Neural cell (in vitro differentiated cells): Measurements from ENCODE around the gene CTTNBP2NL. TPM values are rescaled to one million over a fixed set of nuclear protein-coding genes. Genes with fewer than 3 reads are reported as not detected.

ENCODE experiments used
- H2AFZ ChIP-seq: fragments of 200-600, 300-800 bp; sonication (generic), shearing (Covaris generic); 2 replicates; pipeline ENCODE4 v1.6.0; 2014; ENCODE audit warnings: low read depth, mild to moderate bottlenecking, antibody characterized with exemption, low read length, moderate library complexity
- H3F3A ChIP-seq: fragments of 200-600 bp; shearing (Covaris generic); 2 replicates; pipeline ENCODE4 v1.6.1; 2016; ENCODE audit warnings: mild to moderate bottlenecking, moderate library complexity, mixed read lengths, antibody characterized with exemption, low read length; ENCODE audit not compliant: insufficient read depth, poor library complexity, severe bottlenecking
- H3K27ac ChIP-seq: fragments of 200-600, 300-800 bp; sonication (generic), shearing (Covaris generic); 2 replicates; pipeline ENCODE4 v1.5.1; 2014; ENCODE audit warnings: mild to moderate bottlenecking, low read length, moderate library complexity
- H3K27me3 ChIP-seq: fragments of 300-800, 200-600 bp; sonication (generic), shearing (Covaris generic); 2 replicates; pipeline ENCODE4 v1.6.0; 2014; ENCODE audit warnings: mild to moderate bottlenecking, low read depth, low read length, moderate library complexity; ENCODE audit not compliant: insufficient read depth
- H3K36me3 ChIP-seq: fragments of 300-800, 200-600 bp; sonication (generic), shearing (Covaris generic); 2 replicates; pipeline ENCODE4 v1.5.1; 2014; ENCODE audit warnings: mild to moderate bottlenecking, antibody characterized with exemption, low read length, moderate library complexity; ENCODE audit not compliant: insufficient read depth
- H3K4me2 ChIP-seq: fragments of 300-800, 200-600 bp; sonication (generic), shearing (Covaris generic); 2 replicates; pipeline ENCODE4 v1.6.0; 2014; ENCODE audit warnings: mild to moderate bottlenecking, low read length
- H3K4me3 ChIP-seq: fragments of 300-800, 200-600 bp; sonication (generic), shearing (Covaris generic); 2 replicates; pipeline ENCODE4 v1.5.1; 2014; ENCODE audit warnings: mild to moderate bottlenecking, low read length, moderate library complexity
- H3K79me2 ChIP-seq: fragments of 200-600 bp; shearing (Covaris generic); replicated peaks from 2 replicates; pipeline ENCODE4 v1.6.0; 2014; ENCODE audit warnings: mild to moderate bottlenecking, low read length, moderate library complexity; ENCODE audit not compliant: insufficient read depth
- H3K9ac ChIP-seq: fragments of 300-800, 200-600 bp; sonication (generic), shearing (Covaris generic); 2 replicates; pipeline ENCODE4 v1.6.1; 2016; ENCODE audit warnings: mild to moderate bottlenecking, low read length, mixed read lengths
- H3K9me2 ChIP-seq: fragments of 200-600 bp; shearing (Covaris generic); 2 replicates; pipeline ENCODE4 v1.6.1; 2016; ENCODE audit warnings: mild to moderate bottlenecking, low read length, mixed read lengths; ENCODE audit not compliant: insufficient read depth
- H3K9me3 ChIP-seq: fragments of 200-600, 300-800 bp; sonication (generic), shearing (Covaris generic); 2 replicates; pipeline ENCODE4 v1.6.1; 2016; ENCODE audit warnings: mild to moderate bottlenecking, mixed run types, low read length, moderate library complexity, mixed read lengths
- H4K20me1 ChIP-seq: fragments of 200-600 bp; shearing (Covaris generic); 2 replicates; pipeline ENCODE4 v1.6.1; 2016; ENCODE audit warnings: mild to moderate bottlenecking, mixed run types; ENCODE audit not compliant: insufficient read depth
- CTCF ChIP-seq: fragments of 450-650 bp; IDR thresholded peaks from 2 replicates; pipeline ENCODE4 v1.5.1; 2014; ENCODE audit warnings: antibody characterized with exemption, mild to moderate bottlenecking, moderate library complexity; ENCODE audit not compliant: poor library complexity, severe bottlenecking
- EP300 ChIP-seq: fragments of 450-650 bp; conservative IDR thresholded peaks from 2 replicates; pipeline ENCODE4 v1.6.1; 2014; ENCODE audit warnings: antibody characterized with exemption, mild to moderate bottlenecking, moderate library complexity; ENCODE audit not compliant: poor library complexity, severe bottlenecking
- EZH2 ChIP-seq: fragments of 200-600, 300-800 bp; shearing (Covaris generic), sonication (generic); IDR thresholded peaks from 2 replicates; pipeline ENCODE4 v1.6.1; 2014; ENCODE audit warnings: antibody characterized with exemption, low read length, borderline replicate concordance, mild to moderate bottlenecking; ENCODE audit not compliant: insufficient read depth, poor library complexity, severe bottlenecking
- MXI1 ChIP-seq: fragments of 450-650 bp; conservative IDR thresholded peaks from 2 replicates; pipeline ENCODE4 v1.6.1; 2014; ENCODE audit warnings: antibody characterized with exemption, mild to moderate bottlenecking; ENCODE audit not compliant: poor library complexity, severe bottlenecking
- POLR2AphosphoS5 ChIP-seq: IDR thresholded peaks from 2 replicates; pipeline ENCODE4 v1.6.1; 2012
- RAD21 ChIP-seq: fragments of 450-650 bp; conservative IDR thresholded peaks from 2 replicates; pipeline ENCODE4 v1.6.1; 2014; ENCODE audit warnings: antibody characterized with exemption, mild to moderate bottlenecking, moderate library complexity
- REST ChIP-seq: IDR thresholded peaks from 2 replicates; pipeline ENCODE4 v1.6.1; 2012; ENCODE audit warnings: borderline replicate concordance
- SMC3 ChIP-seq: fragments of 450-650 bp; conservative IDR thresholded peaks from 2 replicates; pipeline ENCODE4 v1.6.1; 2014; ENCODE audit warnings: antibody characterized with exemption, mild to moderate bottlenecking, moderate library complexity; ENCODE audit not compliant: poor library complexity
- TAF1 ChIP-seq: IDR thresholded peaks from 2 replicates; pipeline ENCODE4 v1.6.1; 2012; ENCODE audit warnings: low read depth
- polyA plus RNA-seq: library from polyadenylated mRNA; depleted of rRNA; stranded (reverse); fragments of >200 nt; gene quantifications from 2 replicates; pipeline ENCODE4 v1.2.3, GENCODE V29; 2014

Gene CTTNBP2NL
- polyA plus RNA-seq, 1 donor from 2014 or later = 11.8 TPM

- TF ChIP-seq EZH2 = no peak
- Histone ChIP-seq H3F3A (no peaks in the 10 kb centered on the region), H3K4me2 (no peak overlapping the region), H4K20me1 (no peaks in the 10 kb centered on the region), H3K79me2 (no peaks in the 10 kb centered on the region), H3K4me3 (no peak overlapping the region), H2AFZ (no peak overlapping the region), H3K36me3 (no peaks in the 10 kb centered on the region), H3K9me3 (no peaks in the 10 kb centered on the region), H3K27me3 (peaks cover 76% of the 10 kb centered on the region), H3K27ac (no peak overlapping the region), H3K9ac (no peak overlapping the region), H3K9me2 (no peaks in the 10 kb centered on the region)
Observed at GRCh38 chr1:112505400-112505785, 109.4 kb downstream of the CTTNBP2NL start.

GRCh38 chr1:112505878-112506277 lies 109.9 kb downstream of the CTTNBP2NL start:
- Histone ChIP-seq H3K79me2 (no peaks in the 10 kb centered on the region), H3K27me3 (peaks cover 80% of the 10 kb centered on the region), H3F3A (no peaks in the 10 kb centered on the region), H4K20me1 (no peaks in the 10 kb centered on the region), H3K9ac (no peak overlapping the region), H3K9me3 (no peaks in the 10 kb centered on the region), H3K9me2 (no peaks in the 10 kb centered on the region), H2AFZ (no peak overlapping the region), H3K36me3 (no peaks in the 10 kb centered on the region), H3K27ac (no peak overlapping the region), H3K4me3 (no peak overlapping the region), H3K4me2 (no peak overlapping the region)
- TF ChIP-seq TAF1 = no peak
- TF ChIP-seq POLR2AphosphoS5 = no peak
- no peak for TF ChIP-seq RAD21
- TF ChIP-seq EZH2 = no peak
- TF ChIP-seq REST = no peak
- no peak for TF ChIP-seq CTCF
- TF ChIP-seq MXI1 = no peak
- TF ChIP-seq SMC3 = no peak
- no peak for TF ChIP-seq EP300

- Histone ChIP-seq H3K9me2 (no peaks in the 10 kb centered on the region), H3K4me3 (no peak overlapping the region), H3K4me2 (no peak overlapping the region), H4K20me1 (no peaks in the 10 kb centered on the region), H3K9me3 (no peaks in the 10 kb centered on the region), H3K27me3 (peaks cover 78% of the 10 kb centered on the region), H3F3A (no peaks in the 10 kb centered on the region), H2AFZ (no peak overlapping the region), H3K36me3 (no peaks in the 10 kb centered on the region), H3K79me2 (no peaks in the 10 kb centered on the region), H3K27ac (no peak overlapping the region), H3K9ac (no peak overlapping the region)
- TF ChIP-seq REST (no peak), RAD21 (no peak), SMC3 (no peak)
Observed at GRCh38 chr1:112506306-112506705, 110.3 kb downstream of the CTTNBP2NL start.
